Activated T-cell treated with anti-CD3 and anti-CD28 coated beads, Interleukin-2, amount 50 U/mL, for 1 hour (primary cell): ENCODE data around the gene NFIA.

ENCODE experiments used
- DNase-seq: peaks from one replicate; pipeline ENCODE4 v3.0.0-alpha.2; 2020

Gene NFIA

DNA sequence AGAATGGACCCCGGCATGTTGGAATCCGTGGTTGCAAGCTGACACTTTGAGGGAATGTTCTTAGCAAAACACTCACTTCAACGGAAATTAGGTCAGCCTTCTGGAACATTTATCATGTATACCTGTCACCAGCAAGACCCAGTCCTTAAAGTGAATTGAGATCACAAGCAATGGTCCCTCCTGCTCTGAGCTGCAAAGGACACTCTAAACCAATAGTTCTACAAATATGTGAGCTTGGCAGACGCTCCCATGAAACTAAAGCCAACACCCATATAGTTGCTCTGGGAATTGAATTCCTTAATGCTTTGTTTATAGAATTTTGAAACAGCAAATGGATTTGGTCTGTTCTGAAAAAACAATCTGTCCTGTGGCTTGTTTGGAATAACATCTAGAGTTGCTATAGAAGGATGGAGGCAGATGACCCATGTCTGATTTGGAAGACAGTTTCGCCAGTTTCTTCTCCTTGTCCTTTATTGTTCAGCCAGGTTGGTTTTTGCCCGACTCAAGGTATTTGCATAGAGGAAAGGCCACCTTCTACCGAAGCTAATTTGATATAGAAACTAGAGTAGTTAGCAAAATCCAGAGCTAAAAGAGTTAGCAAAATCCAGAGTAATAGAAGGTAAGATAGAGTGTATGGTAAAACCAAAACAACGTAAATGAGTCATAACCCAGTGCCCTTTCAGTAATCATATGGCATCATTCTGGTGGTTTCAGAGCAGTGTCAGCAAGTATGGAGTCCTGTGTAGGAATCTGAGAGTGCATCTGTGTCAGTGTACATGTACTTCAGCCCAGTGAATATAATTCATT lies 236.2 kb downstream of the NFIA start:
- DNase-seq: no peak

DNA sequence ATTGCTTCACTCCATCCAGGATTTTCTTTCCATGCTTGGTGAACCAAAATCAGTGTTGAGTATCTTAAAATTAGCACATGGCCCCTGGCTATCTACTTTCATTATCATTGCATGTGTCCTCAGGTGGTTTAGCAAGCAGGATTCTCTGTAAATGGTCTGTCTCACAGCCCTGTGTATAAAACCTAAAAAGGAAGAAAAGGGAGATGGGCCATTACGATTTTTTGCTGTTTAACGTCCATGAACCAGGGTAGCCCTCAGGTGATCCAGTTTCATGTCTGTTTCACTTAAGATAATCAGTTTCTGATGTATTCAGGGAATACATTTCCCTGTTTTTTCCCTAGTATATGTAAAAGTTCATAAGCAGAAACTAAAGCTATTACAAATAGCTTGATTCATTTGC lies 238.2 kb downstream of the NFIA start:
- DNase-seq: no peak

DNA sequence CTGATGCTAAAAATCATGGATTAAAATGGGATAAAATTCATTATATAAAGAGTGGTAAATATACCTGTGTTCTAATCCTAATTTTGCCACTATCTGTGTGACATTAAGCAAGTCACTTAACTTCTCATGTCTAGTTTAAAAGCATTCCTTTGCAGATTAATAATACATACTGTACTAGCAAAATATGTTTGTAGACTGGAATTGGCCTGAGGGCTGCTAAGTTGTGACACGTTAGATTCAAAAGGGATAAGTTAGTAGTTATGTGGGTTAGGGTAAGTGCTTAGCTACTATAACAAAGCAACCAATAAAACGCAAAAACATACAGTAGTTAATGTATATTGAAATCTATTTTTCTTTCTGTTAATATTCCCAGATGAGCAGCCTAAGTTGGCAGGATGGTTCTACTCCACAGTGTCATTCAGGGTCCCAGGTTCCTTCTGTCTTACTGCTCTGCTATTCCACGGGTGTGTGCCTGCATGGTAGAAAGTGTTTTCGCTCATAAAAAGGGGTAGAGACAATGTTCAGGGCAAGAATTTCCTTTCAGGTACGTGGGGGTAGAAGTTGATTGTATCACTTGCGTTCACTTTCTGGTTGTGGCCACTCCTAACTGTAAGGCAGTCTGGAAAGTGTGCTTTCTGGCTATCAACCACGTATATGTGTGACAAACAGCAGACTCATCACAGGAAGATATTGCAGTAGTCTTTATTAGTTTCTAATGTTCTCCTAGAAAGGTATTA lies 239.8 kb downstream of the NFIA start:
- no peak for DNase-seq

DNA sequence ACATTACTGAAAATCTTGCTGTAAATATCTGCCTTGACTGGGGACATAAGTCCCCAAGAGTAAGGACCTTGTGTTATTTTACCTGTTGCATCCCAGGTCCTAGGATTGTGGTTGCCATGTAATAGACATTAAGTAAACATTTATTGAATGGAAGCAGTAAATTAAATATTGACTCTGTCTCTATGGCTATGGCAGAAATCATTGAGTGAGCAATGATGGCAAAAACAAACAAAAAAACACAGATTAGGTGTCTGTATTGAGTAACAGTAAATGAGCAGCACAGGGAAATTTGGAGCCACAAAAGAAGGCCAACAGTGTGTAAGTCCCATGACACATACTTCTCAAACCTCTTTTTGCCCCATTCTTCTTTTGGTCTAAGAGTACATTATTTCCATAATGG lies 240.4 kb downstream of the NFIA start:
- no peak for DNase-seq

DNA sequence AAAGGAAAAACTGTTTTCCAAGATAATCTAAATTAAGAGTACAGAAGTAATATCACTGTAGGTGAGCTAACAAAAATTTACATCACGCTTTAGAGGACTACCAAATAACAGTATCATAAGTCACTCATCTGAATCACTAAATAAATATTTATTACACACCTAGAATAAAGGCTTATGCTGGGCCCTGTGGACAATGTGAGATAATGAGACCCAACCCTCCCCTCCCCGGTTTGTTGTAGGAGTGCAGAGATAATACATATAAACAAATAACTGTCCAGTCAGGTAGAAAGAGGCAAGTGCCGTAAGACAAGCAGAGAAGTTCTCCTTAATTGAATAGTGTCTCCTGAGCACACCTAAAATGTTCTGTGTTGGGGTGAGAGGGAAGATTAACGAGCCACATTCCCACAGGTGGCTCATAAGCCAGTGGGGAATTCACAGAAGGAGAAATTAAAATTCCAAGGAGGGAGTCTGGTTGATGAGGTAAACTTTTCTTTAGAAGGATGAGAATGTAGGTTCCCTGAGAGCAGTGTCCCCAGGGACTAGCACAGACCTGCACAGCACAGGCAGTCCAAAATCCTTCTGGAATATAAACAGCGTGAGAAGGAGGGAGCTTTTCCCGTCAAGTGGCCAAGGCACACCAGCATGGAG lies 241.4 kb downstream of the NFIA start:
- DNase-seq: no peak

DNA sequence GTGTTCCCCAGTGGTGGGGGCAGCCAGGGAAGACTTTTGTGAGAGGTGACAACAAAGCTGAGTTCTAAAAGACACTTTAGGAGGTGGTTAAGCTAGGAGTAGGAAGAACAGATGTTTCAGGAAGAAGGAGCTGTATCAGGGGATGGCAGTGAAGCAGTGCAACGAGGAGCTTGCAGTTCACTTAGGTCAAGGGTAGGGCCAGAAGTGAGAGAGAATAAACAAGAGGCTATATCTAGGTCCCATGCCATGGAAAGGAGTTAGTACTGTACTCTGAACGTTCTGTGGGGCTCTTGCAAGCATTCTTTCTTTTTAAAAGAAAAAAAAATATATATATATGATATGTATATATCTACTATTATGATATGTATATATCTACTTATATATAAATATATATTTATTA lies 244.4 kb downstream of the NFIA start:
- no peak for DNase-seq

- DNase-seq: no peak
Measured at GRCh38 chr1:61327436-61327835, 245.1 kb downstream of the NFIA start.

GRCh38 chr1:61329556-61329955 lies 247.2 kb downstream of the NFIA start:
- no peak for DNase-seq

DNA sequence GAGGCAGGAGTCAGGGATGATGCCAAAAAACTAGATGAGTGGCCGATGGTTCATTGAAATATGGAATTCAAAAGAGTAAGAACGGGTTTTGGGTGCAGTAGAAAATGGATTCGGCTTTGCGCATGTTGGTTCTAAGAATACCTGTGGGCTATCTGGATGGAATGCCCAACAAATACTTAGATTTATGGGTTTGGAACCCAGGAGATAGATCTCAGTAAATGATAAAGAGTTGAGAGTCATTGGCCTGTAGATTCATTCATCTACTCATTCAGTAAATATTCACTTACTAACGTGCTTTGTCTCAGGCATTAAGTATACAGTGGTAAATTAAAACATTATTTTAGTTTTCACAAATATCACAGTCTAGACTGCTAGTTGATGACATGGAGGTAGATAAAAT lies 247.7 kb downstream of the NFIA start:
- DNase-seq: no peak

DNA sequence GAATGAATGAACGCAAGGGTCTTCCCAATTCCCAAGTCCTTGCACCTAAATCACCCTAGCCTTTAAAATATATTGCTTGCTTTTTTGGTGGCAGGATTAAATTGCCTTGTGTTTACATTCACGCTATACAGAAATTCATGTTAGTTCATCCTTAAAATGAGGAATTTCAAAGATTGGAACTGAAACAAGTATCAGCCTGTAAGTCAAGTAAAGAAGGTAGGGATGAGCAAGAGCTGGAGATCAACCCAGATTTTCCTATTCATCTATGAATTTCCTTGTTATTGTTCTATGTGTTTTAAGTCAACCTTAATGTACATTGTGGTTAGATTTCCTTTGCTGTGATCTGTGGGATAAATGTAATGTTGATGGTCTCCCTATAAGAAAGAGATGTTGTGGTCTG lies 248.2 kb downstream of the NFIA start:
- no peak for DNase-seq

- no peak for DNase-seq
Measured at GRCh38 chr1:61332196-61332753, 249.9 kb downstream of the NFIA start.

DNA sequence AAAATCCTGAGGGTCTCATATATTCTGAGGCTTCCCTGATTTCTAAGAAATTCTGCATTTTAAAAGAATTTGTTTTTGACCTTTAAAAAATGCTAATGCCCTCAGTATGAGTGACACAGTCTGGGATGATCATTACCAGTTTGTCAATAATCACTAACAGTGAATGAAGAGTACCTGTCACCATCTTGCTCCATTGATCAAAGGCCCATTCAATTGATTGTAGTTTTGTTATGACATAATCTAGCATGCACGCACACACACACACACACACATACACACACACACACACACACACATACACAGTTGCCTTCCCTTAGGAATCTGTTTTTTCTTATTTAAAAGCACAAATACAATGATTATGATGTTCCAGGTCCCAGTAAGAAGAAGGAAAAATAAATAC lies 250.4 kb downstream of the NFIA start:
- no peak for DNase-seq

GRCh38 chr1:61334718-61335589 lies 252.6 kb downstream of the NFIA start:
- no peak for DNase-seq

DNA sequence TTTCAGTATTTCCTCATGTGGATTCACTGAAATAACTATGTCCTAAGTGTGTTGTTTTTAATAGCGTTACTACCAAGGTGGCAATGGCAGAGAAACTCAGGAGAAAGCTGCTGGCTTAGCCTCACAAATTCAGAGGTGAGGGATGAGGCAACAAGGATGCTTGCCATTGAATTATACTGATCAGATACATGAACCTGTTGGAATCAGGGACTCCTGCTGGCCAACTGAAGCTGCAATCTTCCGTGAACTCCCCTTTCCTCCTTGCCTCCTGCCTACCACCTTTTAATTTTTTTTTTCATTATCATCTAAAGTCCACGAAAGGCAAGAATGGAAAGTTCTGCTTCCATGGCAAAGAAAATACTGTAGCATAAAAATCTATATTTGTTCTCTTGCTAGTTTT lies 254.7 kb downstream of the NFIA start:
- no peak for DNase-seq

DNA sequence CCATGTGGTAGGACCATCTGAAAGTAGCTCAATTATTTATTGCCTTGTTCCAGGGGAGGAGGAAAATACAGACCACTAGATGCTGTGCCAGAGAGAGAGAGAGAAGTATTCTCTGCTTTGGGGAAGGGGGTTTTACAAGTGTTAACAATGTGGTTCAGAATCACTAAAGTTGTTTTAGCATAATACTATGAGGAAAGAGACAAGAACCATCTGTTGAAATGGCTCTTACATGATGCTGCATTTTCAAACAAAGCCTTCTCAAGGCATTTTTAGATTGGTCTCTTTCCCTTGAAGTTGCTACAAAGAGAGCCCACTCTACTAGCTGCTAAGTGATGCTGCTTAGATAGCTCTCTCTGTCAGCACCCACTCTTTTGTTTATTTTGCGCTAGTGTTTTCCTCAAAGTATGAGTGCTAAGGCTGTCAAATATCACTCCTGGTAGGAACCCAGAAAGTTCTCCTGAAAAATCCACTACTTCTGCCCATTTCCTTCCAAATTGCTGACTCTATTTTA lies 255.1 kb downstream of the NFIA start:
- no peak for DNase-seq

- no peak for DNase-seq
Measured at GRCh38 chr1:61337981-61338848, 255.9 kb downstream of the NFIA start.

GRCh38 chr1:61338899-61339298 lies 256.5 kb downstream of the NFIA start:
- no peak for DNase-seq

- no peak for DNase-seq
Measured at GRCh38 chr1:61341426-61341825, 259.1 kb downstream of the NFIA start.

- DNase-seq: no peak
Measured at GRCh38 chr1:61343734-61344420, 261.5 kb downstream of the NFIA start.

DNA sequence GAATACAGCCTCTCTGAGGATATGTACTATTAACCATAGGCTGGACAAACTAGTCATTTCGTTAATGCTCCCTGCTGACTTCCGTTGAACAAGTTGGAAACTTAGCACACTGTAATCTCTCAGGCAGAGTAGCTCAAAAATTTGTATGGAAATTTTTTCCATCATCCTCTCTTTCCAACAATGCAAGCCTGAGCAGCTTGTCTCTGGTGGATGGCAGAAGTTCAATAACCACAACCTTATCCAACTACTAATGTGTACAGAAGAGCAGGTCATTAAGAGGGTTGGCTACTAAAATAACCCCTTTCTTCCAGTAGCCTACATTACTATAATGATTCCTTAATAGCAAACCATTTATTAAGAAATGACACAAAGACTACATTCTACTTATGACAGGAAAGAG lies 262.3 kb downstream of the NFIA start:
- no peak for DNase-seq
